HK-2 (cell line): Measurements from ENCODE around the gene IL17RA.

Experiments
- DNase-seq: peaks from one replicate; pipeline ENCODE4 v3.0.0-alpha.2; 2018; ENCODE audit not compliant: unreplicated experiment

IL17RA gene

DNA sequence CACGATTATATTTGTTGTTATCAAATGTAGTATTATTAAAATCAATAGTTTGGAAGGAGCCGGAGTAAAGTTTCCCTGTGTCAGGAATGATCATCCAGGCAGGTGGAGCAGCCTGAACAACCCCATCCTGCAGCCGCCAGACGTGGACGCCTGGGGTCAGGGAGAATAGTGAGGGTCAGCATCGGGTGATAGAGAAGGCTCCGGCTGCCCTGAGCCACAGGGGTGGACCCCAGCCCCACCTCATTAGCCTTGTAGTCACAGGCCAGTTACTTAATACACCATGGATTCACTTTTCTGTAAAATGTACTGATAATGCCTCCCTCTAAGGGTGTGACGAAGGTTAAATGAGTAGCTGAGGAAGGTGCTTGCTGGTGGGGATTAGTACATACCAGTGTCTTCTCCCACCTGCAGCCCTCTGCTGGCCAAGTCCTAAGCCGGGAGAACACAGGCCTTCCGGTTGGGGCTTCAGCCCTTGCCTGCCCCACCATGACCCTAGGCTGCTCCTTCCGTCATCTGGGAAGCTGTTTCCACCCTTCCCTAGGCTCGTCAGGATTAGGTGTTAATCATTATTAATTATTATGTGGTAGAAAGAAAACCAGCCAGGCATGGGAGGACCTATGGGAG, 21.5 kb downstream of the IL17RA start:
- DNase-seq = no peak

DNA sequence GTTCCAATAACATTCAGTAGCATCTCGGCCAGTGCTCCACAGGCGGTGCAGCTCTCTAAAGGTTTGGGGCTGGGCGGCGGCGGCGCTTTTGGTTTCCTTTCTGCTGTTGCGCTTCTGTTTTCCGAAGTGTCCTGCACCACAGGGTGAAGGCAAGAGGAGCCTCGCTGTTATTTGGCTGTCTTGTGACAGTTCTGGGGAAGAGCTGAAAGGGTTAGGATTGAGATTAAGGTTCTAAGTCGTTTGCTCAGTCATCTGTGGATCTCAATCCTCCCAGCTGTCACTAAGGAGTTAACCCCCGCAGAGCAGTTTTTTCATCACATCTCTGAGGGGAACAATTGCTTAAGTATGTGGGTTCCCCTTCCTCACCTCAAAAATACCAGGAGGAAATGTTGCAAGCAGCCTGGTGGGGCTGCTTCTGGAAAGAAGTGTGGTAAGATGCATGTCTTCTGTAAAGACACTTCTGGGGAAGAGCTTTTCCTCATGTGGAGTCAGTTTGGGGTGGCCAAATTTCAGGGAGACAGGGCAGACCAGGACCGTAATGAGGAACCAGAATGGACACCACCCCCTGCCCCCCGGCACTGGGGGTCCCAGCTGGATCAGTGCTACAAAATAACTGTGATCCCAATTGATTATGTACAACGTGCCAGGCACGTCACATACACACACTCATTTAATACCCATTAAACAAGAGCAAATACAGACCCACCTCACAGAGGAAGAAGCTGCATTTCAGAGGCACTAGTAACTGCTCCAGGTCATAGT, 22.2 kb downstream of the IL17RA start:
- DNase-seq = no peak

DNA sequence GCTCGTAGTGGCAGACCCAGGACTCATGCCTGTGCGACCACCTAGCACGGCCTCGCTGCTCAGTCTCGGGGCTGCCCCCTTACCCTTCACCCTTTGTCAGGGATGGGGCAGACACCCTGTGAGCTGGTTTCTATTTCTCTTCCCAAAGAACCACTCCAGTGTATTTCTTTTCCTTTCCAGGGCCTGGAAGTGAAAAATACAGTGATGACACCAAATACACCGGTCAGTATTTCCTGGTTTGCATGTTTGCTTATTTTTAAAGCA, 22.7 kb downstream of the IL17RA start:
- DNase-seq = no peak

DNA sequence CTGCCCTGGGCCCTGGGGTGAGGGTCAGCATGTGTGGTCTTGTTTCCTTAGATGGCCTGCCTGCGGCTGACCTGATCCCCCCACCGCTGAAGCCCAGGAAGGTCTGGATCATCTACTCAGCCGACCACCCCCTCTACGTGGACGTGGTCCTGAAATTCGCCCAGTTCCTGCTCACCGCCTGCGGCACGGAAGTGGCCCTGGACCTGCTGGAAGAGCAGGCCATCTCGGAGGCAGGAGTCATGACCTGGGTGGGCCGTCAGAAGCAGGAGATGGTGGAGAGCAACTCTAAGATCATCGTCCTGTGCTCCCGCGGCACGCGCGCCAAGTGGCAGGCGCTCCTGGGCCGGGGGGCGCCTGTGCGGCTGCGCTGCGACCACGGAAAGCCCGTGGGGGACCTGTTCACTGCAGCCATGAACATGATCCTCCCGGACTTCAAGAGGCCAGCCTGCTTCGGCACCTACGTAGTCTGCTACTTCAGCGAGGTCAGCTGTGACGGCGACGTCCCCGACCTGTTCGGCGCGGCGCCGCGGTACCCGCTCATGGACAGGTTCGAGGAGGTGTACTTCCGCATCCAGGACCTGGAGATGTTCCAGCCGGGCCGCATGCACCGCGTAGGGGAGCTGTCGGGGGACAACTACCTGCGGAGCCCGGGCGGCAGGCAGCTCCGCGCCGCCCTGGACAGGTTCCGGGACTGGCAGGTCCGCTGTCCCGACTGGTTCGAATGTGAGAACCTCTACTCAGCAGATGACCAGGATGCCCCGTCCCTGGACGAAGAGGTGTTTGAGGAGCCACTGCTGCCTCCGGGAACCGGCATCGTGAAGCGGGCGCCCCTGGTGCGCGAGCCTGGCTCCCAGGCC, 23.7 kb downstream of the IL17RA start:
- no peak for DNase-seq

DNA sequence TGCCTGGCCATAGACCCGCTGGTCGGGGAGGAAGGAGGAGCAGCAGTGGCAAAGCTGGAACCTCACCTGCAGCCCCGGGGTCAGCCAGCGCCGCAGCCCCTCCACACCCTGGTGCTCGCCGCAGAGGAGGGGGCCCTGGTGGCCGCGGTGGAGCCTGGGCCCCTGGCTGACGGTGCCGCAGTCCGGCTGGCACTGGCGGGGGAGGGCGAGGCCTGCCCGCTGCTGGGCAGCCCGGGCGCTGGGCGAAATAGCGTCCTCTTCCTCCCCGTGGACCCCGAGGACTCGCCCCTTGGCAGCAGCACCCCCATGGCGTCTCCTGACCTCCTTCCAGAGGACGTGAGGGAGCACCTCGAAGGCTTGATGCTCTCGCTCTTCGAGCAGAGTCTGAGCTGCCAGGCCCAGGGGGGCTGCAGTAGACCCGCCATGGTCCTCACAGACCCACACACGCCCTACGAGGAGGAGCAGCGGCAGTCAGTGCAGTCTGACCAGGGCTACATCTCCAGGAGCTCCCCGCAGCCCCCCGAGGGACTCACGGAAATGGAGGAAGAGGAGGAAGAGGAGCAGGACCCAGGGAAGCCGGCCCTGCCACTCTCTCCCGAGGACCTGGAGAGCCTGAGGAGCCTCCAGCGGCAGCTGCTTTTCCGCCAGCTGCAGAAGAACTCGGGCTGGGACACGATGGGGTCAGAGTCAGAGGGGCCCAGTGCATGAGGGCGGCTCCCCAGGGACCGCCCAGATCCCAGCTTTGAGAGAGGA, 24.5 kb downstream of the IL17RA start:
- DNase-seq = no peak

DNA sequence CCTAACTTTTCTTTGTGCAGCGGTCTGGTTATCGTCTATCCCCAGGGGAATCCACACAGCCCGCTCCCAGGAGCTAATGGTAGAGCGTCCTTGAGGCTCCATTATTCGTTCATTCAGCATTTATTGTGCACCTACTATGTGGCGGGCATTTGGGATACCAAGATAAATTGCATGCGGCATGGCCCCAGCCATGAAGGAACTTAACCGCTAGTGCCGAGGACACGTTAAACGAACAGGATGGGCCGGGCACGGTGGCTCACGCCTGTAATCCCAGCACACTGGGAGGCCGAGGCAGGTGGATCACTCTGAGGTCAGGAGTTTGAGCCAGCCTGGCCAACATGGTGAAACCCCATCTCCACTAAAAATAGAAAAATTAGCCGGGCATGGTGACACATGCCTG, 25.2 kb downstream of the IL17RA start:
- no peak for DNase-seq

DNA sequence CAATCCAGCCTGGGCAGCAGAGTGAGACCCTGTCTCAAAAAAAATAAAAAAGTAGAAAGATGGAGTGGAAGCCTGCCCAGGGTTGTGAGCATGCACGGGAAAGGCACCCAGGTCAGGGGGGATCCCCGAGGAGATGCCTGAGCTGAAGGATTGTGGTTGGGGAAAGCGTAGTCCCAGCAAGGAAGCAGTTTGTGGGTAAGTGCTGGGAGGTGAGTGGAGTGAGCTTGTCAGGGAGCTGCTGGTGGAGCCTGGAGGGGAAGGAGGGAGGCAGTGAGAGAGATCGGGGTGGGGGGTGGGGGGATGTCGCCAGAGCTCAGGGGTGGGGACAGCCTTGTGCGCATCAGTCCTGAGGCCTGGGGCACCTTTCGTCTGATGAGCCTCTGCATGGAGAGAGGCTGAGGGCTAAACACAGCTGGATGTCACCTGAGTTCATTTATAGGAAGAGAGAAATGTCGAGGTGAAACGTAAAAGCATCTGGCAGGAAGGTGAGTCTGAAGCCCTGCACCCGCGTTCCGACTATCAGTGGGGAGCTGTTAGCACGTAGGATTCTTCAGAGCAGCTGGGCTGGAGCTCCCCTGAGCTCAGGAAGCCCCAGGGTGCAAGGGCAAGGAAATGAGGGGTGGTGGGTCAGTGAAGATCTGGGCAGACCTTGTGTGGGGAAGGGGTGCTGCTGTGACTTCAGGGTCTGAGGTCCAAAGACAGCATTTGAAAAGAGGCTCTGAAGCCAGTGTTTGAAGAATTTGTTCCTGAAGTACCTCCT, 26.2 kb downstream of the IL17RA start:
- no peak for DNase-seq

DNA sequence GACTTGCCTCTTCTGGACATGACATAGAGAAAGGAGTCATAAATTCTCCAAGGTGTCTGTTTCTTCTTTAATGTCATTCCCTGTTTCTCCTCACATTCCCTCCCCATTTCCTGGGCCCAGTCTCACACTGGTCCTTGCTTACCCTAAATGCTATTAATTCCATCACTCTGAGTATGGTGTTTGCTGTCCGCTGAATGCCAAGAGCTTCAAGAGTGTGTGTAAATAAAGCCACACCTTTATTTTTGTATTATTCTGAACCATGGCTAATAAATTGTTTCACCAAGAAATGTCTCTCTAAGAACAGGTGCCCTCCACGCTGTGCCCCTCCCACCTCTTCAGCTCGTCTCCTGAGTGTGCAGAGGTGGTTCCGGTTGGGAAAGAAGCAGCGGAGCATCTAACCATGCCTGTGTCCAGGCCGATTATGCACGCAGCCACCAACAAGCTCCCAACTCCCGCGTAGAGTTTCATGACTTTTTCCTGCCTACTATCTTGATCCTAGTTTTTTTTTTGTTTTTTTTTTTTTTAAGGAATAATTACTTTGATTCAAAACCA, 27.8 kb downstream of the IL17RA start:
- DNase-seq = peak; percentile 17

DNA sequence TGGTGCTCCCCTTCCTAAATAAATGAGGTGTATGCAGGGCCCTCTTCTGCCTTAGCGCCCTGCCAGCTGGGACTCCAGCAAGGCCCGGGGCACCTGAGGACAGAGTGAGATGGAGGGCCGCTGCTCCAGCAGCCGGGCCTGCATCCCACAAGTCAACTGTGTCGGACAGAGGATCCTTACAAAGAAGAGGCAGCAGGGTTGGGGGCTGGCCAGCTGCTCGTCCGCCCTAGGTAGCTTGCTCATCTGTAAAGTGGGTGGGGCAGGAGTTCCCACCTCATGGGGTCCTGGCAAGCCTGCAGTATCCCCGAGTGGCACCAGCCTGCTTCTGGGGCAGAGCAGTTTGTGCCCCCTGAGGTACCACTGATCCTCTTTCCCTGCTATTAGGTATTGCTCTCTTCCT, 28.8 kb downstream of the IL17RA start:
- no peak for DNase-seq

DNA sequence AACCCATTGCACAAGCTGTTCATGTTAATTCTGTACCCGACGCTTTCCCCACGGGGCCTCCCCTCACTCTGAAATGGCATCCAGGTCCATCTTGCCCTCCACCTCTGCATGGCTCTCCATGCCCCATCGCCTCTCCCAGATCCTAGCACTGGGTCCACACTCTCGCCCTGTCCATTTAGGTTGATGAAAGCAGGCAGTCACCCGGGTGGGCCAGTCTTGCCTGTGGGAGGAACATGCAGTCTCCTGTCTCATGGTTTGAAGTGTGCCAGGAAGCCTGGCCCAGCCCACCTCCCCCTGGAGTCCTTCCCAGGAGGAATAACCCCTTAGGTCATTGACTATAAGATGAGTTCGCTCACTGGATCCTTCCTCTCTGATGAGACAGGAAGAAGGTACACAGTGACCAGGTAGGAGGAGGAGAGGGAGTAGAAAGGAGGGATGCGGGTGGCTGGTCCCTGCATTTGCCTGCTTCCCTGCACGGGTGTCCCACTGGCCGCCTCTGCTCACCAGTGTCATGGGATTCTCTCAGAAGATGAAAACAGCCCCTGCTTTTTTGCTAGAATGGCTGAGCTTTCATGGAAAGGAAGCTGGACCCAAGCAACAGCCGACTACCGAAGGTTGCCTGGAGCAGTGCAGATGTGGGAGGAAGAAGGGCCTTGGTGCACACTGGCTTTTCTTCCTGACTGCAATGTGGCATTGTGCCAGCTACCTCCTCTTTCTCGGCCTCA, 29.5 kb downstream of the IL17RA start:
- DNase-seq = no peak

DNA sequence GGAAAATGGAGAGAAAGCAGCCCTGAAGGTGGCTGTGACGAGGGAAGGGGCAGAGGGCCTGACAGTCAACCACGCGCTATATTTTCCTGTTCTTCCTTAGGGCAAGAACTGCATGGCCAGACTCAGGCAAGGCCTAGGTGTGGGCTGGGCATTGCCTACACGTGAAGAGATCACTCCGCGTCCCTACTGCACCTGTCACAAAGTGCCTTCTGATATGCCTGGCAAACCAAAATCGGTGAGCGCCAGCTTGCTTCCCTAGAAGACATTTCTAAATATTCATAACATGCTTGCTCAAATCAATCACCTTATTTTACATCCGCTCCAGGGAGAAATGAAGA, 30.1 kb downstream of the IL17RA start:
- no peak for DNase-seq

DNA sequence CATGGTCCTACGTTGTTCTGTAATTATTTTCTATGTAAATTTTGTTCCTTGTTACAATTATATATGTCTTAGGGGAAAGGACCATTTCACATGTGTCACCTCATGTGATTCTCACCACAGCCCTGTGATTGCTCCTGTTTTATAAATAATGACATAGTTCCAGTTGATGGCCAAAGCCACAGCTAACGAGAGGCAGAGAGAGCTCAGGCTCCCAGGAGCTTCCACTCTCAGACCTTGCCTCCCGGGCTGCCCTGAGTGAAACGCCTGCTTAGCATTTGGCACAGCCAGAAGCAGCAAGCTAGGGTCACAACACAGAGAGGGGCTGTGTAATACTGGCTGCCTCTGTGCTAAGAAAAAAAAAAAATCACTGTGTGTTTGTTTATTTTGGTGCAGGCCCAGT, 30.4 kb downstream of the IL17RA start:
- no peak for DNase-seq

DNA sequence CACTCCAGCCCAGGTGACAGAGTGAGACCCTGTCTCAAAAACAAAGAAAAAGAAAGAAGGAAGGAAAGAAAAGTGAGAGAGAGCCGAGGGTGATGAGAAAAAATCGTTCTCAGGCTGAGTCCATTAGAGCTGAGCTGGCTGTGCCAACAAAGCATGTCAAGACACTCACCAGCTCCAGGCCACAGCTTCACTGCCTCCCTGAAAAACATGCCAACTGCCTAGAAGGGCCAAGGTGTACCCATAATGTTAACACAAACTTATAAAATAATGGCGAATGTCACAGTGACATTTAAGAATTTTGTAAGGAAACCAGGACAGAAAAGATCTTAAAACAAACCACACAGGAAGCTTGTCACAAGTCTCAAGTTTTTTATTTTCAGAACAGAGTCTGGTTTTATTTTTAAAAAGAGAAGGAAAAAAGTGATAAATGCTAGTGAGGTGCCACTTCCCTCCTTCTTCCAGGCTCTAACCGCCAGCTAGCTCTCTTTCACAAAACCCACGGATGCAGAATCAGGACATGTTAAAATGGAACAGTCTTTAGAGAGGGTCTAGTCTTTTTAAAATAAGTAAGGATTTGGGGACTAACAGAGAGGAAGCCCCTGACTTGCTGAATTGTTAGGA, 31.3 kb downstream of the IL17RA start:
- no peak for DNase-seq

DNA sequence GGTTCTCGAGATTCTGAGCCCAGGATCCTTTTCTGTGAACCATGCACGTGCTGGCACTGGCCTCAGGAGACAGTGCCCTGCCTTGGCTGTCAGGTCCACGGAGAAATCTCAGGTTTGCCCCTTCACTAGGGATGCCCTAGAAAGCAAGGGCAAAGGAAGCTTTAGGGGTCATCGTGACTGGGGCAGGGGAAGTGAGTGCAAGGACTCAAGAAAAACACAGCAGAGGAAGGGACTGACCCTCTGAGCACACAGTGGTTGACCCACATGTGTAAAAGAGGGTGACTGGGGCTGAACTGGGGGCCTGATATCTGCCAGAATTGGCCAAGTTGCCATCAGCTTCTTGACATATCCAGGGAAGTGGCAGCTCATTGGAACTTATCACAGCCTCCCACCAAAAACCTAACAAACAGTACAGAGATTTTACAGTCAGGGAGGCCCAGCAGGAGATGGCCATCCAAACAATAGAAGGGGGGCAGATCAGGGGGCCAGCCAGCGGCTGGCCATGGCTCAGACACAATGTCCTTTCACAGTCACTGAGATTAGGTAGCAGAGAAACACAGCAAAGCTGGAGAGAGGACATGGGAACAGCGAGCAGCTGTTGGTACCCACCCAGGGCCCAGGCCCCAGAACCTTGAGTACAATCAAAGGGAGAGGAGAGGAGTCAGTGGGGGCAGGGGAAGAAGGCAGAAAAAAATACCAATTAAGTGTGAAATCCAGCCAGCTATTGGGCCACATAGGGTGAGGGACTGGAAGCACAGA, 32.0 kb downstream of the IL17RA start:
- no peak for DNase-seq

DNA sequence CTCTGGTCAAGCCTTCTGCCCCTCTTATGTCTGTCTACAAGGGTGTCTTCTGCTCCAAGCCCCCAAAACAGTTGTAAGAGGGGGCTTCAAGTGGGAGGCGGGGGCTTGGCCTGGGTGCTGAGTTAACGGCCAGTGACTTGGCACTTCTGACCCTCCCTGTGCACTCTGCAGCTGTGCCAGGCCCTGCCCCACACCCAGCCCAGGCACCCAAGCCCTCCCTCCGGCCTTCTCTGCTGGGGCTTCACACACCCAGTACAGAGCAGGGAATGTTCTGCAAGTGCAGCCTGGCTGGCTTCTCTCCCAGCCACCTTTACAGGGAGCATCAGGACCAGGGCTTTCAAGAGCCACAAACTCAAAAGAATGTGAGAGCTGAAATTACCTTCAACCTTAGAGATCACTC, 32.6 kb downstream of the IL17RA start:
- DNase-seq = no peak

DNA sequence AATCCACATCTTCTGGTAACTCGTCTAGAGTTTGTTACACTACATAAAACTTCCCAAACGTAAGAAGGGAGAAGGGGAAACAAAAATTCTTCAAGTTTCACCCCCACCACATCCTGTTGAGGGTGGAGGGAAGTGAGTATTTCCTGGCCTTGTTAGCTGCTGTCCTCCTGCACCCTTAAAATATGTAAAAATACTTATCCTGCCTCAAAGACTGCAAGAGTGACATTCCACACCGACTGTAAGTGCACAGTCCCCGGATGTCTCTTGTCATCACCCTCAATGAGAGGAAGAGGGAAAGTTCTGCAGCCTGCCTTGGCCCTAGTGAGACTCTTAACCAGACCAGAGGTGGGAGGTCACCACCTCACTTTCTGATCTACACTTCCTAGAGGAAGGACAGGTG, 33.1 kb downstream of the IL17RA start:
- DNase-seq = no peak

DNA sequence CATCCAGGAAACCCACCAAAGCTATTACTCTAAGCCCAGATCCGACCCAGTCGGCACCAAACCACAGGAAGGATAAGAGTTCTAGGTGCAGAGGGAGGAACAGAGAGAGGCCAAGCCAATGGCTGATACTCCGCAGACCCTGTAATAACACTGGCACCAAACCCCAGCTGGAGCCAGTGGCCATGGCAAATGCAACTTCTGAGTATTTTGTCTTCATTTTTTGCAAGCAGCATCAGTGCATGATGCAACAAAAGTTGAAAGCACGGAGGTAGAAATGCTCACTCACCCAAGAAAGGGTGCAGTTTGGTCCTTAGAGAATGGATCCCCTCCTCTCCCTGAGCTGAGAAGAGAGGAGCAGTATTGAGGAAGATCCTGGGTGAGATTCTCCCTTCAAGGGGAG, 33.5 kb downstream of the IL17RA start:
- DNase-seq = no peak

DNA sequence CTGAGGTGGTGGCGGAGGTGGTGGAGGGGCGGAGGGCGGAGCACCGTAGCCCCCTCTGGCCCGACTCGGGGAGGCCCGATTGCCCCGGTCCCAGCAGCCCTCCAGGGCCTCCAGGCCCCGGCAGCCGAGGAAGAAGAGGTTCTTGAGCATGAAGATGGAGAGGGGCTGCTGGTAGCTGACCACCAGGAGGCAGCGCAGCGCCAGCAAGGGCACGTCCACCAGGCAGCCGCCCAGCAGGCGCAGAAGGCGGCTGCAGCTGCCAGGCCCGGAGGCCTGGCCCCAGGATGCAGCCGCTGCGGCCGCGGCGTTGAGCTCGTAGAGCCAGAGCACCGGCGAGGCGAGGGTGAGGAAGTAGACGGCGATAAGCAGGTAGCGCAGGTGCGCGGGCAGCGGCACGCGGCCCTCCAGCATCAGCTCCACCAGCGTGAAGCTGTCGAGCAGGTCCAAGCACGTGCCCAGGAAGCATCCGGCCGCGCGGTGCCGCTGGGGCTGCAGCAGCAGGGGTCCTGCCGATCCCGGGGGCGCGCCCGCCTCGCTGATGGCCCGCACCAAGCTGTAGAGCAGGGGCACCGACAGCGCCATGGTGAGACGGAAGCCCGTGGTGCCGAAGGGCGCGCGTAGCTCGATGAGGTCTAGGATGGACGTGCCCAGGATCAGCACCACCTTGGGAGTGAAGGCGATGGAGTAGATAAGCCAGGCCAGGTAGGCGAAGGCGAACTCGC, 34.8 kb downstream of the IL17RA start:
- DNase-seq = no peak

DNA sequence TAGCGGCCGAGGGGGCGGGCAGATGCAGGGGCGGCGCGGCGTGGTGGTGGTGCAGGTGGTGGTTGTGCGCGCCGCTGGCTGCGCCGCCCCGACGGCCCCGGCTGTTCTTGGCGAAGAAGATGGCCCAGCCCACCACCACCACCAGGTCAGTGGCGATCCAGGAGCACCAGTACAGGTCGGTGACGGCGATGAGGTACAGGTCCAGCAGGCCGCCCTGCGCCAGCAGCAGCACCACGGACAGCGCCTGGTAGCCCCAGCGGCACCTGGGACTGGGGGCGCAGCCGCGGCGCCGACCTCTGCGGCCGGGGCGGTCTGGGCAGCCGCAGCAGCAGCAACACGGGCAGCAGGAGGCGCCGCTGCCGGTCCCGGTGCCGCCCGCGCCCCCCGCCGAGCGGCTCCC, 35.5 kb downstream of the IL17RA start:
- DNase-seq = peak; percentile 61
